Measurements from ENCODE around the gene DPPA3.
"Not testable (repeated sequence)": the region's sequence is repeated elsewhere in the genome, so short reads cannot be mapped to it uniquely, and the experiment has no call there.

The DPPA3 gene

DNA sequence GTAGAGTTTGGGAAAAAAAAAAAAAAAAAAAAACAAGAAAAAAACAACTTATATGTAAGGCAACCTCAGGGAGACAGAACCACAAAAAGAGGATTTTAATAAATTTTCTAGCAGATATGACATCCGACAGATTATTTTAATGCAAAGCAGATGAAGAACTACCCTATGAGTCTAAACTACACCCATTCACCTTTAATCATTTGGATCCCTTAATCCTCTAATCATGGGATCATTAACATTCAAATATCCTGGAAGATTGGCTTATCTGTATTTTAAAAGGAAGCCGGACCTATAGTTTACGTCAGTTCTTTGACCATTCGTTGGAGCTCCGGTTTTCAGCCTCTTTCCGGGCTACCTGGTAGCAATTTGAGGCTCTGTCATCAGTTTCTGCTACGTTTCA, at the start of gene DPPA3:
Gene DPPA3 (plus strand): TSS at position 301 of the 400 bp plus-strand sequence. CDS start 138 bp downstream, outside the sequence.
- DNase-seq = no peak

DNA sequence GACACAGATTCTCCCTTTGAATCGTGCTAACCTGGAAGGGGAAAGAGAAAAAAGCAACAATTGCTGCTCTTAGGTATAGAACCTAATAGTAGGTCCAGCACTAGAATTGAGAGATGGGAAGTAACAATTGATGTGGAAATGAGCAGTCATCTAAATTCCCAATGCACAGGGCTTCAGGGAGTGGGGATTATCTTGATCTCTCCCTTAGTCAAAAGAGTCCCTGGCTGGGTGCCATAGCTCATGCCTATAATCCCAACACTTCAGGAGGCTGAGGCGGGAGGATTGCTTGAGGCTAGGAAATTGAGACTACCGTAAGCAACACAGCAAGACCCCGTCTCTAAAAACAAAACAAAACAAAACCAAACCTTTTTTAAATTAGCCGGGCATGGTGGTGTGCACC, 49.5 kb upstream of the DPPA3 start:
- DNase-seq = no peak

DNA sequence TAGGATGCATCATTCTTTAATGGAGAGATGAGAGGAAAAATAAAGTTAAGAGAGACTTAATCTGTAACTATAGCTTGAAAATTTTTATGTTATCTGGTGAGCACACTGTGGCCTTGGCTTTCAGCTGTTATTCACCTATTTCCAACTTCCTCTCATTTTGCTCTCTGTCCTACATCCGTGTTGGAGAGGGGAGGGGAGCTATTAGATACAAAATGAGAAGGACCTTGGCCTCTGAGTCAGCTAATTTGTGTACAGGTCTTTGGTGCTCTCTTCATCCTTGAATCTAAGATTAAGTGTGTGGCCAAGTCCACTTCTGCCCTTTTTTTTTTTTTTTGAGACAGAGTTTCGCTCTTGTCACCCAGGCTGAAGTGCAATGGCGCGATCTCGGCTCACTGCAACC, 44.6 kb upstream of the DPPA3 start:
- DNase-seq = no peak

DNA sequence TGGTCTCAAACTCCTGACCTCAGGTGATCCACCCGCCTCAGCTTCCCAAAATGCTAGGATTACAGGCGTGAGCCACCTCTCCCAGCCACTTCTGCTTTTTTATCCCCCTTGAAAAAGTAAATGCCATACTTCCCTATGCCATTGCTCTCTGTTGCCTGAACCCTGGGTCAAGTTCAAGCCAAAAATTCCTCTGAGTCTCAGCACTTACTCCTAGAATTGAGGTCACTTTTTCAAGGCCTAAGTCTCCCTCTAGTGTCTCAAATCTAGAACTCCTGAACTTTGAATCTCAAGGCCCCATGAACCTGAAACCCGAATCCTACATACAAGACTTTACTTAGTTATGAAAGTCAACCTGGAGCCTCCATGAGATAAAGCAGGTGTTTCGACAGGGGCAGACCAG, 44.1 kb upstream of the DPPA3 start:
- DNase-seq = no peak

DNA sequence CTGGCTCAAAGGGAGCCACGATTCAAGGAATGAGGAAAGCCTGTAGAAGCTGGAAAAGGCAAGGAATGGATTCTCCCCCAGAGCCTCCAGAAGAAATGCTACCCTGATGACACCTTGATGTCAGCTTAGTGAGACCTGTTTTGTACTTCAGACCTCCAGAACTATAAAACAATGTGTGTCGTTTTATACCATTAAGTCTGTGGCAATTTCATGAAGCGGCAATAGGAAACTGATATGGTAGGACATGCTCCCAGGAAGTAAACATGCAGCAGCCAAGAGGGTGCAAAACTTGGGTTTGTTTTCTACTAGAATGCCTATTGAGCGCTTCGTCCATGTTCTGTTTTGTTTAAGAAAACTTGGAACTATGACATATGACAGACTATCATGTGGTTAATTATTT, 43.1 kb upstream of the DPPA3 start:
- DNase-seq = no peak

DNA sequence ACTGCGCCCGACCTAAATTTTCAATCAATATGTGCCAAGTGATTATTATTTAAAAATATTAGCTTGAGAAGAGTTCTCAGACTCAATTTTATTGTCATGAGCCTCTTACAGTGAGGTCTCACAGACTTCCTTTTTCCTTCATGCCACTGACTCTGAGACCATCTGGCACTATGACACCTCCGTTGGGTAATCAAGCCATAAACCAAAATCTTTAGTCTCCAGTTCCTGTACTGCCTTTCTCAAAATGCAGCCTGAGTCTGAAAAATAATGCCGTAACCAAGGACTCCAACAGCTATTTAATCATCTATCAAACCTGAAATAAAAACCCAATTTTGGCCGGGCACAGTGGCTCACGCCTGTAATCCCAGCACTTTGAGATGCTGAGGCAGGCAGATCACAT, 35.8 kb upstream of the DPPA3 start:
- not testable (repeated sequence) for DNase-seq

DNA sequence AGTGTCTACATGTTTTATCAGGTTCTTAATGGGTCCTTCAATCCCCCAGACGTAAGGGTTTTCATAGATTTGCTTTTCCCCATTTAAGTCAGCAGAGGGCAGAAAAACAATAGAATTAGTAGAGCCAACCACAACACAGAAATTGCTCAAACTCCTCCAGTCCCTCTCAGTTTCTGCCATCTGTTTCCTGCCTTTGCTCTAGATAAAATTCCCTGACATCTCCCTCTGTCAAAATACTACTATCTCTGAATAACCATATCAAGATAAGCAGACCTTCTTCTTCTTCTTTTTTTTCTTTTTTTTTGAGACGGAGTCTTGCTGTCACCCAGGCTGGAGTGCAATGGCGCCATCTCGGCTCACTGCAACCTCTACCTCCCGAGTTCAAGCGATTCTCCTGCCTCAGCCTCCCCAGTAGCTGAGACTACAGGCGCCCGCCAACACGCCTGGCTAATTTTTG, 33.8 kb upstream of the DPPA3 start:
- DNase-seq = not testable (repeated sequence)

DNA sequence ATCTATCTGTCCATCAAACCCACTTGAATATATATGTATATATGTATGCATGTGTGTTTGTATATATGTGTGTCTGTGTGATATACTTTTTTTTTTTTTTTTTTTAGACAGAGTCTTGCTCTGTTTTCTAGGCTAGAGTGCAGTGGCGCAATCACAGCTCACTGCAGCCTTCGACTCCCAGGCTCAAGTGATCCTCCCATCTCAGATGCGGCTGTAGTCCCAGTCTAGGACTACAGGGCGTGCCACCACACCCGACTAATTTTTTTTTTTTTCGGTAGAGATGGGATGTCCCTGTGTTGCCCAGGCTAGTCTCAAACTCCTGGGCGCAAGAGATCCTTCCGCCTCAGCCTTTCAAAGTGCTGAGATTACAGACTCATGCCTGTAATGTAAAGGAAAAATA, 32.5 kb upstream of the DPPA3 start:
- no peak for DNase-seq

DNA sequence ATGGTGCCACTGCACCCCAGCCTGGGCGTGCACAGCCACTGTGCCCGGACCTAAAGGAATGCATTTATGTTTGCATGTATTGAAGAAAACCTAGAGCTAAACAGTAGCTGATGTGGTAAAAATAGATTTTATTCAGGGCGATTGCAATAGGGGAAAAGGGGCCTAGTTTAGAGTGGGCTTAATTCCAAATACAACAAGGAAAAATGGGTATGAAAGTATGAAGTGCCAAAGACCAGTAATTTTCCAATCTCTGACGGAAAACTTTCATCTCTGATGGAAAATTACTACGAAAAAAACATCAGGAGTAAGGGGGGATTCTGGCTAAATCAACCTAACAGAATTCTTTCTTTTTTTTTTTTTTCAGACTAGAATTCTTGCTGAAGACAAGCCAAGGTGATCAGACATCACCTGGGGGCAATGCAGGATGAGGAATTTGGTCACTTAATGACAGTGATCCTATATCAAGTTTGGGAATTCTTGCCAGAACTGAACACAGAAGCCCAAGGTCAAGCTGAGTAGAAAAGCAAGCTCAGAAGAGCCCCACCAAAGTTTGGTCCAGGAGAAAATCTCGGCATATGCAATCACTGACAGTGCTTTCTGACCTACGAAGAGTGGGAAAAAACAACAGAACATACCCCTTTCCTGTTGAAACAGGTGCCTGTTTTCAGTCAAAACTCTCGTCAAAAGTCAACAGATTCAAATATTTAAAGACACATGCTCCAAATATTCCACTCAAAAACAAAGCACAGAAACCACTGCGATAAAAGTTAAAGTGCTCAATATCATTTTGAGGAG, 31.8 kb upstream of the DPPA3 start:
- no peak for DNase-seq

DNA sequence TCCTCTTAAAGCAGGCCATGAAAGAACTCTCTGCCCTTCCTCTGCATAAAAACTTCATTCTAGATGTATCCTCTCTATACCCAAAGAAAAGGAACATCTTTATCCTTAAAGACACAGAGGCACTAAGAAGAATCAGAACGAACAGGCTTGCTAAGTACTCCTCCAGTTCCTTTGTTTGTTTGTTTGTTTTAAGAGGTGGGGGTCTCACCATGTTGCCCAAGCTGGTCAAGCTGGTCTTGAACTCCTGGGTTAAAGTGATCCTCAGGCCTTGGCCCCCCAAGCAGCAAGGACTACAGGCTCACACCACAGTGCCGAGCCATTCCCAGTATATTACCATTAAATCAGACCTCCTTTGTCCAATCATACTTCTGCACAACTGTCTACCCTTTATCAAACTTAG, 29.7 kb upstream of the DPPA3 start:
- DNase-seq = no peak

DNA sequence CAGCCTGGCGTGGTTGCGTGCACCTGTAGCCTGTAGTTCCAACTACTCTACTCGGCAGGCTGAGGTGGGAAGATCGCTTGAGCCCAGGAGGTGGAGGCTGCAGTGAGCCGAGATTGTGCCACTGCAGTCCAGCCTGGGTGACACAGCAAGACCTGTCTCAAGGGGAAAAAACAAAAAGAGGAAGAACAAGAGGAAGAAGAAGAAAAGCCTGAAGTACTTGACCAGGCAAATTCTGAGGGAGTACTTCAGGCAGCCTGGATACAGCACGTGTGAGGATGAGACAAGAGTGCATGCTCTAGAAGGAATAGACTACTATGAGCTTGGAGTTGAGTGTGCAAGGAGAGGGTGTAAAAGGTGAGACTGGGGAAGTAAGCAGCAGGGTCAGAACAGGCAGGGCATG, 17.4 kb upstream of the DPPA3 start:
- no peak for DNase-seq

DNA sequence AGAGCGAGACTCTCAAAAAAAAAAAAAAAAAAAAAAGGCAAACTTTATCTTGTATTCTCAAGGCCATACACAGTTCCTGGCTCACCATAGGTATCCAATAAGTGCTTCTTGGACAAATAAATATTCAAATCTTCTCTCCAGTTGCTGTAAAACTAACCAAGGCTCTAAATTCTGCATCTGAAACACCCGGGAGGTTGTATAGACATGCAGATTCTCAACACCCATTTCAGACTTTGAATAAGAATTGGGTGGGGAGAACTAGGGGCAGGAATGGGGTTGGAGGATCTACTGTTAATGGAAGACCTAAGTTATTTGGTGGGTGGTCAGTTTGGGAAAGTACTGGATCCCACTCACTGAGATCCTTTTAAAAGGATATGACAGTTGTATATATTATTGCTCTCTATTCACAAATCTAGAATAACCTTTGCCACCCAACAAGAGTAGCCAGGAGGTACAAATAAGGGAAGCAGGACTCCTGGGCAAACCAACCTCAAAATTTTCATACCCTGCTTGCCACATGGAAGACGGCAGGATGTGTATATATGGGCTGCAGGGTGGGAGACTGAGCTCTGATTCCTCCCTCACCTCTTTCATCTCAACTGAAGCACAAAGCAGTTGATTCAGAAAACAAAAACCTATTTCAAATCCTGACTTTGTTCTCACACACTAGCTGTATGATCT, 16.5 kb upstream of the DPPA3 start:
- no peak for DNase-seq

DNA sequence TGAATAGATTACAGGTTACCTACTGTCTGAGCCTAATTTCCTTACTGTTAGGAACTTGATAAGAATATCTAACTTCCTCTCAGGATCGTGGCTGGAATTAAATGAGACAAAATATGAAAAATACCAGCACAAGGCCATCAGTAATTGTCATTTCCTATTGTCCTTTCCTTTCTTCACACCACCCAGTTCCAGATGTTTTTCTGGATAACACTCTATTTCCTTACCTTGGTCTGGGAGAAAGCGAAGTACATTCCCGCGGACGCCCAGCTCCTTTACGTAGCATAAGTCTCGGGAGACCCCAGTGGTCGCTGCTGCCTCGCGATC, 16.0 kb upstream of the DPPA3 start:
- DNase-seq = no peak

DNA sequence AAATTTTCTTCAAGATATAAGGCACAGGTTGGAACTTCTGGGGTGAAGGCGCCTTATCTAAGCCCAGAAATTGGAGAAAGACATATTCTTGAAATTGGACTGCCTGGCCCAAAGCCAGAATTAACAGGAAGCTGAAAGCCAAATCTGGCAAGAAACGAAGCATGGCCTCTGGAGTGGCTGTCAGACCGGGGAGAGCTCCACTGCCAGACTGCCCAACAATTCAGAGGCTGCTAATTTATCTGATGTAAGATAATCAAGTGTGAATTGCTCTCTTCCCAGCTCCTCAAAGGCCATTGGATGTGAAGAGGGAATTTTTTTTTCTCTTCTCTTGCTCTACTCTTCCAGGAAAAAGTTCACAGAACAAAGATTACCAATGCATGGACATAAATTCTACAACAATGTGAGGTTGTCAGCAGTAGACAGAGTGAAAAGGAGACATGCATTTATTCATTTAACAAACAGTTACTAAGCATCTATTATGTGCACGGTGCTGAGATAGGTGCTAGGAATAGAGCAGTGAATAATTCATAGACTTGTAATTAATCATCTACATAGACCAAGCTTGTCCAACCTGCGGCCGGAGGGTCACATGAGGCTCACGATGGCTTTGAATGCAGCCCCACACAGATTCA, 15.6 kb upstream of the DPPA3 start, which contains the start of gene GDF3:
Gene GDF3 (minus strand): TSS at position 210 of the 632 bp plus-strand sequence. CDS start 47 bp downstream, at position 163.
- no peak for DNase-seq

DNA sequence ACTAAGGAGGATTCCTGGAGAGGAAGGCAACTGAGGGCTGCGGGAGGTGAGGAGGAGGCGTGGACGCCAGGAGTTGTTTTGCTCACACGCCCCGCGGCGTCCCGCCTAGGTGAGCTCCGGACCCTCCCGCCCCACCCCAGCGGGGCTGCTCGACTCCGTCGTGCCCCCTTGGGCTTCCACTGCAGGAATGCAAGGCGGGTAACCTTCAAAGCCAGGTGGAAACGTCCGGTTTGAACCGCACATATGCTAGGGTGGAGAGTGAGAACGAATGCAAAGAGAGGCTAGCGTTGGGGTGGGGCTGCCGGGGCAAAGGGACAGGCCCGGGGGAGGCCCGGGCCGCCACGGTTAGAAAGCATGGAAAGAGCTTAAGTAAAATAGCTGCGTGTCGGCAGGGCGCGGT, 5.4 kb upstream of the DPPA3 start:
- no peak for DNase-seq

DNA sequence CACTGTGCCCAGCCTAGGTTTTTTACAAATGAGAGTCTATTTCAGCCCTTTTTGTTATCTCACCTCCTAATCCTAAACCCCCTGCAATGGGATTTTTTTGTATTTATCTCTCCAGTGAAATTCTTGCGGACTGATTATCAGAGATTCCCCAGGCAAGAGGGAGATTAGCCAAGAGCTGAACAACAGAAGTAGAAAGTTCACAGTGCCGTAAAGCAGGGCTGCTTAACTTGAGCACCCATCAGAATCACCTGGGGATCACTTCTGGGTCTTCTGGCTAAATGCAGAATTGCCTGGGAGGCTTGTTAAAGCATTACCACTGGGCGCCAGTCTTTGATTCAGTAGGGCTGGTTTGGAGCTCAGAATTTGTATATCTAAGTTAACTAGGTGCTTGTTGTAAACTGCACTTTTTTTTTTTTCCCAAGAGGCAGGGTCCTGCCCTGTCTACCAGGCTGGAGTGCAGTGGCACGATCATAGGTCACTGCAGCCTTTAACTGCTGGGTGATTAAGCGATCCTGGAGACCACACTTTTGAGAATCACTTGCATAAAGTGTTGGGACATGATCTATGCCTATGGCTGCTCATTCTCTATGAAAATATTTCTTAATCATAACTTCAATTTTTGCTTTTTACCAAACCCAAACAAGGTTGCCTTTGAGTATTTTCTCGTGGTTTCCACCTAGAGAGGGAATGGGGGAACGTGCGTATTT, 1.1 kb upstream of the DPPA3 start:
- no peak for DNase-seq

DNA sequence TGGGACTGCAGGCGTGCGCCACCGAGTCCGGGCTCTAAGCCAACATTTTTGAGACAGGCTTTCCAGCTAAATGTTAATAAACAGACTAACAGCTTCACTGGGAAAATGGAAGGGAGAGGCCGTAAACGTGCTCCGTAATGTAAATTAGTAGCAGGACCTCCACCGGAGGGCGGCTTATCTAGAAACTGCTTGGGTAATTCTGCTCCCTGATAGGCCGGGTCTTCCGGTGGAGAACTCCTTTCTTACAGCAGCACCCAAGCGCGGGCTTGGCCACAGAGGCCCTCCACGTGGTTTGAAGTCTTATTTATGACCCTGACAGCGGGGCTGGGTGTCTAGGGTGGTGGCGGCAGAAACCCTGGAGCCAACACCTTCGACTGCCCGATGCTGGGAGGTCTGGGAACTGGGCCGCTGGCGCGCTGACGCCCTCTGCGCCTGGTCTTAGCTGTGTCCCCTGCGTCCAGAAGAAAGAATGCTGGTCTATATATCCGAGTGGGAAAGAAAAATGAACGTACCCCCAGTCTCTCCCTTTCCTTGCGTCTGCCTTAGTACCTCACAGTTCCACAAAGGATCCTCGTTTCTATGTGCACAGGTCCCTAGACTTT, 1.7 kb downstream of the DPPA3 start:
- DNase-seq = no peak

DNA sequence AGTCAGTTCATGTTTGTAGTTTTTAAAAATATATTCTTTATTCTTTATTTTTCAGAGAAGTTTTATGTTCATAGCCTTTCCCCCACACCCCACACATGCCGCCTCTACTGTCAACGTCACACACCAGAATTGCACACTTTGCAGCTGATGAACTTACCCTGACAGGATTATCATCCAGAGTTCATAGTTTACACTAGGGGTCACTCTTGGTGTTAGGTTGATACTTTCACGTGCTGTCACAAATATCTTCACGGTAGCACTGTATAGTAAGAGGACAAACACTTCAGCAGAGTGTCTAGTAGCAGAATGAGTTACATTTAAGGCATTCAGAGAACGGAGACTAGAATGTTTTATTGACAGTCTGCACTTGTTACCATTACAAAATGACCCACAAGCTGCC, 5.1 kb downstream of the DPPA3 start:
- DNase-seq = no peak

DNA sequence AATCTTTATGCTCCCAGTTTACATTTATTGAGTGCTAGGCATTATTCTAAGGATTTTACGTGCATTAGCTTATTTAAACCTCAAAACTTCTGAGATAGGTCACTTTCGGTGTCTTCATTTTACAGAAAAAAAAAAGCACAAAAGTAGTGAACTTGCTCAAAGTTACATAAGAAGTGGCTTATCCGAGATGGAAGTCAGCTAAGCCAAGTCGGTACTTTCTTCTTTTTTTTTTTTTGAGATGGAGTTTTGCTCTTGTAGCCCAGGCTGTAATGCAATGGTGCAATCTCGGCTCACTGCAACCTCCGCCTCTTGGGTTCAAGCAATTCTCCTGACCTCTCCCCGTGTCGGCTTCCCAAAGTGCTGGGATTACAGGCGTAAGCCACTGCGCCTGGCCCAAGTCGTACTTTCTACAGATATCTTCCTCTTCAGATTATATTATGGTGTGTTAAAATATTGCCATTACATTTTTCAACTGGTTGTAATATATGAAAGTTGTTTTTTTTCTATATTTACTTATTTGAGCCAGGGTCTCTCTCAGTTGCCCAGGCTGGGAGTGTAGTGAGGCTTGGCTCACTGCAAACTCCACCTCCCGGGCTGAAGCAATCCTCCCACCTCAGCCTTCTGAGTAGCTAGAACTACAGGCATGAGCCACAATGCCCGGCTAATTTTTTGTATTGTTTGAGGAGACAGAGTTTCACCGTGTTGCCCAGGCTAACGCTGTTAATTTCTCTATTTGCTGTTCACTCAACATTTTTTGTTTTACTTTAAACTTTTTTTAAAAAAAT, 8.9 kb downstream of the DPPA3 start:
- DNase-seq = no peak

DNA sequence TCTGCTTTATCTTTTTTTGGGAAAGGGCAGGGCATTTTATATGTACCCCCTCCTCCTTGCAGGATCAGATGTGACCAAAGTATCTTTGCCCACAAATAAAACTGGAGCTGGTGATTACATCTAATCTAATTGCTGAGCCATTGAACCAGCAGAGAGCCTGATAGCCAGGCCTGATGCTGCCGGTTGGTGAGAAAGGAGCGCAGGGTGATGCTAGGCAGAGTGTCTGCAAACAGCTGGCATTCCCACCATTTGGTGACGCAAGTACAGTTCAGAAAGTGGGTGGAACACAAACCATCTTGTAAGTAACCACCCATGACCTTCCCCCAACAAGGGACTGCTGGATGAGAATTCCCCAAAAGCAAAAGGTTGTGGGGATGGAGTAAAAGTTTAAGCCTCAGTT, 12.7 kb downstream of the DPPA3 start:
- no peak for DNase-seq

DNA sequence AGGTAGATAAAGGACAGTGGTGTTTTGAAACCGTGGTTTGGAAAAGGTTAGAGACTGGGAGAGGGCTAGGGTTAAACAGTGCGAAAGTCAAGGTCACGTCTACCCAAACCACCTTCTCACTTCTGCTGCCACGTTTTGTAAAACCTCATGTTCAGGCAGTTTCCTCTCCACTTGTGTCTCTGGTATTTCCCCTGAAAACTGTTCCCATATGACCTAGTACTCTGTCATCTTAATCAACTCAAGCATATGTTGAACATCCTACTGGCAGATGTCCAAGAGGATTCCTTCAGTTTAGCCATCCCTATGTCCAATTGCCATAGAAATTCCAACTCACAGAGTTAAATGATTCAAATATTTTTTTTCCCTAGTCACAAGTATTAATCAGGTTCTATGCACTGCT, 18.5 kb downstream of the DPPA3 start:
- DNase-seq = no peak

DNA sequence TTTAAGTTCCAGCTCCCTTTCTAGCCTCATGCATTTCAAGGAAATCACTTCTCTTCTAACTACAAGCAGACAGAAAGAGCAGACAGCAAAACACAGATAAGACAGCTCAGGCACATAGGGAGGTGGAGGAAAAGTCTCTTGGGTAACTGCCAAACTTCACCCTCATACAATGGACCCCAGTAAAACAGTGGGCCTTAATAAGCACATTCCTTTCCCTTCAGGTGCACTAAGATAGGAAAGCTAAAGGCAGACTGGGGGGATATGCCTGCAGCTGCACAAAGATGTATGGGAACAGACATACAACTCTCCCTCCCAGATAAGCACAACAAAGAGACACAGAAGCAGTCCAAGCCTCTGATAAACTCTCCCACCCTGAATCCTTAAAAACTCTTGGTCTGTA, 19.8 kb downstream of the DPPA3 start:
- not testable (repeated sequence) for DNase-seq

All from activated CD4-positive, alpha-beta T cell treated with anti-CD3 and anti-CD28 coated beads, Interleukin-2, amount 50 U/mL, for 1 hour (primary cell).